Natural killer cell (primary cell): ENCODE data around the gene SLC6A13. TPM values are rescaled to one million over a fixed set of nuclear protein-coding genes. Genes with fewer than 3 reads are reported as not detected.

Source experiments
- ATAC-seq, 3 donors: fragments of 150-1000 bp in 2 of 3; fragments of 200-7000 bp in 1 of 3; cut with Tn5 transposase; 1 replicate in 1 of 3; 2 replicates in 2 of 3; pipeline ENCODE4 v1.10.0; 2021; ENCODE audit warnings: mild to moderate bottlenecking in 2 of 3, moderate library complexity in 2 of 3
- DNase-seq, 2 donors: peaks; one replicate each; pipeline versions ENCODE4 v3.0.0 to v3.0.0-alpha.2; 2013 to 2021; ENCODE audit warnings: mixed read lengths in 1 of 2
- H3K27ac ChIP-seq: one replicate; pipeline ENCODE4 v1.5.1; 2013; ENCODE audit warnings: mild to moderate bottlenecking, low read length
- H3K27me3 ChIP-seq: one replicate; pipeline ENCODE4 v1.6.1; 2013; ENCODE audit warnings: low read length; ENCODE audit not compliant: control insufficient read depth, insufficient read depth
- H3K36me3 ChIP-seq: one replicate; pipeline ENCODE4 v1.6.1; 2013; ENCODE audit warnings: low read length; ENCODE audit not compliant: control insufficient read depth, insufficient read depth
- H3K4me1 ChIP-seq: one replicate; pipeline ENCODE4 v1.6.1; 2013; ENCODE audit warnings: low read length; ENCODE audit not compliant: control insufficient read depth, insufficient read depth
- H3K4me3 ChIP-seq: one replicate; pipeline ENCODE4 v1.5.1; 2013; ENCODE audit warnings: low read length
- H3K9me3 ChIP-seq: one replicate; pipeline ENCODE4 v1.6.1; 2013; ENCODE audit warnings: low read length; ENCODE audit not compliant: control insufficient read depth, insufficient read depth
- H3K27ac Mint-ChIP-seq, 2 donors: one replicate each; pipeline ENCODE4 v1.8.0; 2022; ENCODE audit warnings: mild to moderate bottlenecking in 2 of 2, mixed read lengths in 2 of 2, moderate library complexity in 1 of 2
- H3K27me3 Mint-ChIP-seq, 2 donors: one replicate each; pipeline ENCODE4 v1.8.0; 2022; ENCODE audit warnings: low read depth in 2 of 2, mixed read lengths in 2 of 2
- H3K36me3 Mint-ChIP-seq: one replicate; pipeline ENCODE4 v1.8.0; 2022; ENCODE audit warnings: mixed read lengths
- H3K4me1 Mint-ChIP-seq, 2 donors: one replicate each; pipeline ENCODE4 v1.8.0; 2022; ENCODE audit warnings: mixed read lengths in 2 of 2
- H3K4me3 Mint-ChIP-seq: one replicate; pipeline ENCODE4 v1.8.0; 2022; ENCODE audit warnings: mild to moderate bottlenecking, moderate library complexity, mixed read lengths
- H3K9me3 Mint-ChIP-seq, 2 donors: one replicate each; pipeline ENCODE4 v1.8.0; 2022; ENCODE audit warnings: mixed read lengths in 2 of 2
- CTCF ChIP-seq: fragments of 200-600 bp; IDR thresholded peaks from one replicate; pipeline ENCODE4 v1.8.0; 2022; ENCODE audit warnings: antibody characterized with exemption
- WGBS: methylation state at CpG from one replicate; pipeline ENCODE4 v1.1.7; 2013; ENCODE audit warnings: missing lambda C conversion rate; ENCODE audit not compliant: insufficient coverage; 5-methylcytosine and 5-hydroxymethylcytosine counted together
- intact Hi-C: fragments of 100-400 bp; cut with micrococcal nuclease; formaldehyde crosslinking; loops from one replicate; pipeline ENCODE4 v1.14.2; 2022
- total RNA-seq, 4 donors: library from RNA; stranded (reverse); fragments of 120-200 nt in 1 of 4; gene quantifications; one replicate each; pipeline versions ENCODE4 v1.2.3 to v1.2.4, GENCODE V29; 2013 to 2022

The SLC6A13 gene
- total RNA-seq, 3 donors from 2014 or later (not counting 1 experiment from before 2014, with no cell fraction given), result 0.79 to 2.2 TPM; not detected in 1

- Mint-ChIP-seq H3K27ac (no peak overlapping the region), H3K36me3 (peaks cover 9% of the 10 kb centered on the region), H3K9me3 (peaks cover 4 to 7% of the 10 kb centered on the region in 2 donors), H3K4me3 (no peak overlapping the region), H3K27me3 (peaks cover 9 to 16% of the 10 kb centered on the region in 2 donors), H3K4me1 (no peaks in the 10 kb centered on the region)
- TF ChIP-seq CTCF, result no peak
- intact Hi-C loops, result no loop called here
- Histone ChIP-seq H3K4me3 (no peak overlapping the region), H3K27ac (no peak overlapping the region), H3K4me1 (no peaks in the 10 kb centered on the region), H3K9me3 (peaks cover 20% of the 10 kb centered on the region), H3K36me3 (no peaks in the 10 kb centered on the region), H3K27me3 (no peaks in the 10 kb centered on the region)
- no peak for DNase-seq
- ATAC-seq, result no peak
- 70% methylated on average over 19 of the region's 19 CpGs for WGBS
Observed at GRCh38 chr12:232731-233614, 29.7 kb downstream of the SLC6A13 start.

- no peaks in the 10 kb centered on the region for H3K4me1 Mint-ChIP-seq
- H3K4me3 ChIP-seq, result no peak overlapping the region
- H3K27me3 Mint-ChIP-seq, result peaks cover 9 to 16% of the 10 kb centered on the region in 2 donors
- no peak overlapping the region for H3K27ac Mint-ChIP-seq
- TF ChIP-seq CTCF, result no peak
- peaks cover 6% of the 10 kb centered on the region for H3K9me3 ChIP-seq
- H3K27ac ChIP-seq, result no peak overlapping the region
- H3K36me3 Mint-ChIP-seq, result peaks cover 3% of the 10 kb centered on the region
- 80% methylated on average over 14 of the region's 14 CpGs for WGBS
- H3K4me1 ChIP-seq, result no peaks in the 10 kb centered on the region
- H3K36me3 ChIP-seq, result no peaks in the 10 kb centered on the region
- H3K4me3 Mint-ChIP-seq, result no peak overlapping the region
- no peak for ATAC-seq
- no peaks in the 10 kb centered on the region for H3K27me3 ChIP-seq
- intact Hi-C loops, result no loop called here
- H3K9me3 Mint-ChIP-seq, result peaks cover 3% of the 10 kb centered on the region in 2 donors
- no peak for DNase-seq
Observed at GRCh38 chr12:230925-231671, 31.5 kb downstream of the SLC6A13 start.

- no peaks in the 10 kb centered on the region for H3K36me3 Mint-ChIP-seq
- H3K27me3 Mint-ChIP-seq, result peaks cover 9 to 16% of the 10 kb centered on the region in 2 donors
- no peak for TF ChIP-seq CTCF
- intact Hi-C loops, result no loop called here
- Histone ChIP-seq H3K9me3 (peaks cover under 1% of the 10 kb centered on the region), H3K4me1 (no peaks in the 10 kb centered on the region), H3K27me3 (no peaks in the 10 kb centered on the region), H3K36me3 (no peaks in the 10 kb centered on the region), H3K4me3 (no peak overlapping the region), H3K27ac (no peak overlapping the region)
- ATAC-seq (no peak), DNase-seq (no peak)
- 81% methylated on average over 23 of the region's 26 CpGs for WGBS
- no peaks in the 10 kb centered on the region for H3K9me3 Mint-ChIP-seq
- H3K4me3 Mint-ChIP-seq, result no peak overlapping the region
- H3K4me1 Mint-ChIP-seq, result no peaks in the 10 kb centered on the region
- no peak overlapping the region for H3K27ac Mint-ChIP-seq
Observed at GRCh38 chr12:229441-230191, 33.0 kb downstream of the SLC6A13 start.
